T-helper 22 cell (primary cell): Measurements from ENCODE around the gene RALGDS.

Source experiments
- DNase-seq: peaks from one replicate; pipeline ENCODE4 v3.0.0-alpha.2; 2020; ENCODE audit warnings: low read depth

Gene RALGDS

GRCh38 chr9:133051281-133051900 is 69.6 kb downstream of the RALGDS start:
- DNase-seq: no peak

GRCh38 chr9:133050781-133051180 is 70.3 kb downstream of the RALGDS start:
- DNase-seq: no peak

GRCh38 chr9:133050142-133050541 is 70.9 kb downstream of the RALGDS start:
- DNase-seq: no peak

GRCh38 chr9:133049043-133049442 is 72.0 kb downstream of the RALGDS start:
- DNase-seq: no peak

GRCh38 chr9:133048595-133048994 is 72.4 kb downstream of the RALGDS start:
- DNase-seq: no peak
